NCI-H146 (cell line): ENCODE results near the gene PRKCZ.

Experiments
- DNase-seq: peaks from one replicate; lab custom pipeline; 2025; lab: John Stamatoyannopoulos, UW

Gene PRKCZ

DNA sequence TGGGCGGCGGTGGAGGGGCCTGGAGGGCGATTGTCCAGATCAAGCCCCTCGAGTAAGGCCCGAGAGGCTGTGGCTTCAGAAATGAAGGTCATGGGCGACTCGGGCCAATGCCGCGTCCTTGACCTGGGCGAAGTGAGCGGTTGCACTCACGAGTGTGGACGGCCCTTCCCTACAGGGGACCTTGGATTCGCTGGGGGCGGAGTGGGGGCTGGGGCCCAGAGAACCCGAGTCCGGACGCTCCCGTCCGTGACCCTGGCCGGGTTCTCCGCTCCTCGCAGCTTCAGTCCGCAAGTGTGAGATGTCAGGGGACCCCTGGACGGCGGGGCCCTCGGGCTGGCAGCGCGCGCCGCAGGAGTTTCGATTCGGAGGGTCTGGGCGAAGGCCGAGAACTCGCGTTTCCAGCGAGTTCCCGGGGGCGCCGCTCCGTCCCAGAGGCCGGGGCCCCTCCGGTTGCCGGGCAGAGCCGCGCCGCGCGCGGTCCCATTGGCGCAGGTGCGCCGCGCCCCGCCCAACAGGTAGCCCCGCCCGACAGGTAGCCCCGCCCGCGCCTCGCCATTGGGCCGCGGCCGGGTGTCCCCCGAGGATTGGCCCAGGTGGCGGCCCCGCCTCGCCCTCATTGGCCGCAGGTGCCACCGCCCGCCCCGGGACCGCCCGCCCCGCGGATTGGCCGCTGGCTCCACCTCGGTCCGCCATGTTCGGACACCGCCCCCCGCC, at the start of gene PRKCZ:
Gene PRKCZ (plus strand): TSS at position 694 of the 714 bp plus-strand sequence. CDS start 220 bp downstream, outside the sequence.
- peak; percentile 85 for DNase-seq

GRCh38 chr1:2000432-2000831, 49.8 kb upstream of the PRKCZ start:
- DNase-seq: no peak

- no peak for DNase-seq
Observed at GRCh38 chr1:2000850-2001249, 49.4 kb upstream of the PRKCZ start.

GRCh38 chr1:2001773-2002411, 48.3 kb upstream of the PRKCZ start:
- DNase-seq: no peak

DNA sequence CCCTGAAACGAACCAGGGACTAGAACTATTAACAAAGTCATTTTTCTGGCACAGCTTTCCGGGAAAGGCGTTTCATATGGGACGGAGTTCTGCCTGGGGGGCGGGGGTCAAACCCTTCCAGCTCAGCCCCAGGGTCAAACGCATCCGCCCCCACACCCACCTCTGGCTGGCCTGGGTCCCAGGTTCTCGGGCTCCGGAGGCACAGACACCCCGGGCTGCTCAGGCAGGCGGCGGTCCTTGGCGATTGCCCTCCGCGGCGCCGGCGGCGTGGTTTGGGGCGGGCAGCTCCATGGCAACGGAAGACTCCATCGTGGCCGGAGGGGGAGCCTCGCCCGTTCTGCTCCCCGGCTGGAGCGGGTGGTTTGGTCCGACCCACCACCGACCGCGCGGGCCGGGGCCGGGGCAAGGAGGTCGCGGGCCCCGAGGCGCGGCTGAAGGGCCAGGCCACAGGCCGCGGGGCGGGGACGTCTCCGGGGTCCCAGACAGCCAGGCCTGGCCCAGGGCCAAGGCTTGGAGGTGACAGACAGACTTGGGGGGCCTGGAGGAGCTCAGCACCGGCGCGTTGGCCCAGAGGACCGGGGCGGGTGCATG, 46.6 kb upstream of the PRKCZ start, which contains the start of gene CFAP74:
Gene CFAP74 (minus strand): TSS at position 246 of the 591 bp plus-strand sequence. CDS start 12,830 bp downstream, outside the sequence.
- DNase-seq: peak; percentile 16

- DNase-seq: no peak
Observed at GRCh38 chr1:2004856-2005255, 45.4 kb upstream of the PRKCZ start.

DNA sequence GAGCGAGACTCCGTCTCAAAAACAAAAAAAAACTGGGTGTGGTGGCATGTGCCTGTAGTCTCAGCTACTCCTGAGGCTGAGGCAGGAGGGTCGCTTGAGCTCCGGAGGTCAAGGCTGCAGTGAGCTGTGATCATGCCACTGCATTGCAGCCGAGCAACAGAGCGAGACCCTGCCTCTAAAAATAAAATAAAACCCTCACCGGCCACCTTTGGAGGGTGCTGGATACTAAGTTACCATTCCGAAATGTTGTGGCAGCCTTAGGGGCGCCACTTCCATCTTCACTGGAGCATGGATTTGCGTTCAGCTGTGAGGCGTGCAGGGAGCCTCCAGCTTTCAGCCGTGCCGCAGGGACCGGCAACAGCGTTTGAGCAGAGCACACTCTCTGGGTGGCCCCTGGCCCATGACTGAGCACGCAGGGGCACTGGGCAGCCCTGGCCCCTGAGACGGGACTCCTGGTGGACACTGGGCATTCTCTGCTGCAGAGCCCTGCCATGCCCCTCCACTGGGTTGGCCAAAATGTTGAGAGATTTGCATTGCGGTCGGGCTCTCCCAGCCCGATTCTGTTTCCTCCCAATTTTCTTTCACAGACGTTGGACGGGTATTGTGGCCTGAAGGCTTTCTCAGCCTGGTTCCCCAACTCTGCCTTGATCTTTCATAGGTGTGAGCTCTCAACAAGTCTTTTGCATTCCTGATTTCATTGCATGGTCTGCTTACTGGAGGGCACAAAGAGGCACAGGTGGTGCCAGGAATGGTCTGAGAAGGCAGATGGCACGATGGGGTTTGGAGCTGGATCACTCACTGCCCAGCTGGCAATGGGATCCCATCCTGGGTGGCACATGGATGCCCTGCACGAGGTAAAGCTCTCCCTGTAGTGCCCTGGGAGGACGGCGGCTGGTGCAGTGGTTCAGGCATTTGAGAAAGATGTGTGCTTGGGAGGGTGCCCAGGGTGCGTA, 40.8 kb upstream of the PRKCZ start:
- no peak for DNase-seq

GRCh38 chr1:2014181-2014580, 36.0 kb upstream of the PRKCZ start:
- no peak for DNase-seq

GRCh38 chr1:2014741-2015735, 35.2 kb upstream of the PRKCZ start:
- no peak for DNase-seq

DNA sequence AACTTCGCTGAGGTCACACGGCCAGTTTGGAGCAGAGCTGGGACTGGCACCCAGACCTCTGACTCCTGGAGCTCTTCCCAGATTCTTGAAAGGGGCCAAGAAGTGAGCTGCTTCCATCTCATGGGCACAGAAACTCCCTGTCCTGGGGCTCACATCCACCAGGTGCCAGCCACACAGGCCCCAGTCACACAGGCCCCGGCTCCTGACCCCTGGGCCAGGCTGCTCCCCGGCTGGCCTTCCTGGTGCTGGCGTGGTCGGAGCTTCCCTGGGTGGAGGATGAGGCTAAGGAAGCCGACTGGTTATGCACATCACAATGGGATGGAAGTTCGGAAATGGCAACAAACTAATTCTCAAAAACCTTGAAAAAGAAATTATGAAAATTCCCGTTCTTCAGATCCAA, 34.1 kb upstream of the PRKCZ start:
- DNase-seq: no peak

- no peak for DNase-seq
Observed at GRCh38 chr1:2018217-2019171, 31.7 kb upstream of the PRKCZ start.

DNA sequence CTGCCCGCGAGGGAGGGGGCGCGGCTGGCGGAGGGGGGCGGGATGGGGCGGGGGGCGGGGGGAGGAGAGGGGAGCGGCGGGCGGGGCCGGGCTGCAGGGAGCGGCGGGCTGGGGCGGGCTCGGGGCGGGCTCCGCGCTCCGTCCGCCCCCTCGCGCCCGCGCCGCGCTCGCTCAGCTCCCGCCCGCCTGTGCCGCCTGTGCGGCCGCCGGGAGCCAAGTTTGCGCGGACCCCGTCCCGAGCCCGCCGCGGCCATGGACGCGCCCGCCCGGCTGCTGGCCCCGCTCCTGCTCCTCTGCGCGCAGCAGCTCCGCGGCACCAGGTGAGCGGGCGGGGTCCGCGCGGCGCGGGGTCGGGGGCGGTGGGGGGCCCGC, 31.1 kb upstream of the PRKCZ start, which contains the start of gene GABRD:
Gene GABRD (plus strand): TSS at position 174 of the 372 bp plus-strand sequence. CDS start 79 bp downstream, at position 253.
- no peak for DNase-seq

- DNase-seq: no peak
Observed at GRCh38 chr1:2019571-2020309, 30.5 kb upstream of the PRKCZ start.

- DNase-seq: no peak
Observed at GRCh38 chr1:2020310-2020655, 29.9 kb upstream of the PRKCZ start.

DNA sequence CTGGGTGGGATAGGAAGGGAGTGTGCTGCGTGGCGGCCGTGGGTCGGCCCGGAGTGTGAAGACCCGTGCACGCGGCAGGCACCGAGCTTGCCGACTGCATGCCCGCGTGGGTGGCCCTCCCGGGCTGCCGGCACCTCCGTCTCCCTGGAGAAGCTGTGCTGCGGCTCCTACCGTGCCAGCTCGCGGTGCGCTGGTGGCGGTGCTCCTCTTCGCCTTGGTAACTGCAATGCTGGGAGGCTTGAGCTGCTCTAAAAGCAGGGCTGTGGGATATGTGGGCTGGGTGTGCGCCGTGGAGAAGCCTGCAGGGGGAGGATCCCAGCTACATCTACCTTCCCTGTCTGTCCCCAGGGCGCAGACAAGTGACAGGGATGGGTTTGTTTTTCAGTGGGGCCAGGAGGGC, 28.7 kb upstream of the PRKCZ start:
- DNase-seq: no peak

DNA sequence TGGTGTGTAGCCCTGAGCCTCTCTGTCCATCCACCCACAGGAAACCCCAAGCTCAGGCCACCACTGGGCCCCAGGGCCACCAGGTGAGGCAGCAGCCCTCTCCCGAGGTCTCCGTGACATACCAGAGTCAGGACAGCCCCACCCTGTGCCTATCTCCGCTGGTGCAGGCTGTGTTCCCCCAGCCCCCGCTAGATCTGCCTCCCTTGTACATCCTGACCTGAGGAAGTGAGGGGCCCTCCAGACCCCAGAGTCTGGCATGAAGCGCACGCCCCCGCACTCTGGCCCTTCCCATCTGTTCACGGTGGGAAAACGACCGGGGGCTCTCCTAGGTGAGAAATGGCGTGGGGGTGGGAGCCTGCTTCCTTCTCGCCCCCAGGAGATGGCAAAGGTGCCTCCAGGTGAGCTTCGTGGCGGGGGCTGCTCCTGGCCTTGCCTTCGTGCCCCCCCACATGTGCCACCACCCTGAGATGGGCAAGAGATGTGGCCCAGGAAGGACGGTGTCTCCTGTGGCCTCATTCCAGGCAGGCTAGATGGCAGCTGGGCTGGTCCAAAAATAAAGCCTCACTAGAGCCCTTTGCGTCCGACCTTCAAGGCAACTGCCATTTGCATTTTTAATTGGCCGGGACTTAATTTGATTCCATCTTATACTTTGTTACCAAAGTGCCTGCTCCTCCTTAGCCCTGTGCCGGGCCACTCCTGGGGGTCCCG, 28.0 kb upstream of the PRKCZ start:
- no peak for DNase-seq

- DNase-seq: no peak
Observed at GRCh38 chr1:2023187-2023586, 27.0 kb upstream of the PRKCZ start.

DNA sequence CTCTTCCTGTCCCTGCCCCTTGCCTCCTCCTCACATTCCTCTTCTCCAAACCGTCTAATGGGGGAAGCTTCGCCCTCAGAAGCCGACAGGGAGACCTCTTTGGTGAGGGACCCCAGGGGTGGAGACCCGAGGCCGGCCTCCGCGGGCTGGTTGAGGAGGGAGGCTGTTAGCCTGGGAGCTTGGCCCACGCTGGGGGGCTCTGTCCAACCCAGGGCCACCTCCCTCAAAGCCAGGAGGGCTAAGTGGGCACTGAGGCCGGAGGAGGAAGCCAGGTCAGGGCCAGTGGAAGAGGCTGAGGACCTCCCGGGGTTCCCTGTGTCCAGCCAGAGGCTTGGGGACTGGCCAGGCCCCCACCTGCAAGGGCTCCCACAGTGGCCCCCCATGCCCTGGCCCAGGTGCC, 25.8 kb upstream of the PRKCZ start:
- DNase-seq: no peak
